H1 (cell line): ENCODE data around the gene F3. TPM values are rescaled to one million over a fixed set of nuclear protein-coding genes. Genes with fewer than 3 reads are reported as not detected.

ENCODE experiments used
- CHD7 ChIP-seq: fragments of 300-600 bp; sonication (generic); IDR thresholded peaks from 2 replicates; pipeline ENCODE4 v1.7.1; 2012; ENCODE audit warnings: low read length, moderate library complexity, mild to moderate bottlenecking, inconsistent platforms; ENCODE audit not compliant: insufficient replicate concordance
- E2F6 ChIP-seq: IDR thresholded peaks from 2 replicates; pipeline ENCODE4 v1.6.1; 2012; ENCODE audit warnings: inconsistent platforms
- EGR1 ChIP-seq: IDR thresholded peaks from 2 replicates; pipeline ENCODE4 v1.6.1; 2011; ENCODE audit warnings: low read depth, low read length, borderline replicate concordance
- POU5F1 ChIP-seq: IDR thresholded peaks from 2 replicates; pipeline ENCODE4 v1.6.1; 2011; ENCODE audit warnings: low read depth, mild to moderate bottlenecking, low read length, moderate library complexity
- RAD21 ChIP-seq, 2 experiments: IDR thresholded peaks in 1 of 2; conservative IDR thresholded peaks in 1 of 2; 2 replicates each; pipeline ENCODE4 v1.6.1; 2011; ENCODE audit warnings: low read depth in 2 of 2, low read length in 2 of 2, improper control_type of control experiment in 1 of 2, inconsistent platforms in 1 of 2, mild to moderate bottlenecking in 1 of 2, moderate library complexity in 1 of 2
- SAP30 ChIP-seq: fragments of 300-600 bp; sonication (generic); IDR thresholded peaks from 2 replicates; pipeline ENCODE4 v1.7.1; 2012; ENCODE audit warnings: low read length, moderate library complexity, mild to moderate bottlenecking, inconsistent platforms; ENCODE audit not compliant: insufficient read depth, insufficient replicate concordance
- TEAD4 ChIP-seq: IDR thresholded peaks from 2 replicates; pipeline ENCODE4 v1.6.1; 2012; ENCODE audit warnings: low read depth, low read length, inconsistent platforms, mixed read lengths
- polyA plus RNA-seq, 7 experiments: library from polyadenylated mRNA; depleted of rRNA in 3 of 7; stranded (reverse) in 5 of 7; unstranded in 2 of 7; fragments of >200 nt in 5 of 7; fragments of 200-250 nt in 2 of 7; gene quantifications; 1 replicate in 5 of 7; 2 replicates in 1 of 7; 4 replicates in 1 of 7; pipeline versions ENCODE4 v1.2.1 to v1.2.3, GENCODE V29; 2011 to 2013; ENCODE audit warnings: missing spikeins in 2 of 7, mixed read lengths in 2 of 7
- total RNA-seq: library from RNA; stranded (reverse); fragmentation: NEBNext Ultra II Directional; extraction: Animal tissue kit (Norgen Biotek cat#: 25700); gene quantifications from 2 replicates; pipeline ENCODE4 v1.2.1, GENCODE V29; 2021
- TF ChIP-seq, protein P1 (sequence below): IDR thresholded peaks from 2 replicates; pipeline ENCODE4 v1.6.1; 2011; ENCODE audit warnings: low read depth, mild to moderate bottlenecking, low read length; ENCODE audit not compliant: insufficient read depth

The F3 gene
- total and polyA plus RNA-seq, 2 of the 8 experiments (the other 6 are each of a cell fraction or from before 2014, with no cell fraction given) = 2.6 to 8.6 TPM

- TF ChIP-seq CHD7 = no peak
- no peak for TF ChIP-seq EGR1
- TF ChIP-seq E2F6 = no peak
- TF ChIP-seq SAP30 = no peak
- no peak for TF ChIP-seq POU5F1
- TF ChIP-seq, protein P1, sequence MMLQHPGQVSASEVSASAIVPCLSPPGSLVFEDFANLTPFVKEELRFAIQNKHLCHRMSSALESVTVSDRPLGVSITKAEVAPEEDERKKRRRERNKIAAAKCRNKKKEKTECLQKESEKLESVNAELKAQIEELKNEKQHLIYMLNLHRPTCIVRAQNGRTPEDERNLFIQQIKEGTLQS = no peak
- TF ChIP-seq RAD21 (IDR thresholded peaks at IDR 0.05 in 1 of 2, conservative IDR thresholded peaks at IDR 0.05 in 1 of 2; ENCODE audit: low read depth in 2 of 2, low read length in 2 of 2) = no peak
- no peak for TF ChIP-seq TEAD4
Measured at GRCh38 chr1:94580367-94581115, 39.0 kb upstream of the F3 start (continued).
